DND-41 (cell line): Measurements from ENCODE around the gene ALDH1L1.

ENCODE experiments used
- ATAC-seq: fragments of 200-7000 bp; cut with Tn5 transposase; 3 replicates; pipeline ENCODE4 v1.9.1; 2021; ENCODE audit warnings: low read depth; ENCODE audit not compliant: insufficient read depth
- DNase-seq: peaks from one replicate; pipeline ENCODE4 v3.0.0-alpha.2; 2020
- H2AFZ ChIP-seq: 2 replicates; pipeline ENCODE4 v1.6.0; 2012; ENCODE audit warnings: low read depth, low read length
- H3K27ac ChIP-seq: 2 replicates; pipeline ENCODE4 v1.5.1; 2012; ENCODE audit warnings: low read length, inconsistent platforms
- H3K27me3 ChIP-seq: fragments of 200-600 bp; sonication (generic); 2 replicates; pipeline ENCODE4 v1.6.0; 2012; ENCODE audit warnings: low read length, mild to moderate bottlenecking, inconsistent platforms; ENCODE audit not compliant: insufficient read depth, poor library complexity
- H3K36me3 ChIP-seq: 2 replicates; pipeline ENCODE4 v1.5.1; 2012; ENCODE audit warnings: low read length, inconsistent platforms; ENCODE audit not compliant: insufficient read depth
- H3K4me1 ChIP-seq: 2 replicates; pipeline ENCODE4 v1.5.1; 2012; ENCODE audit warnings: mild to moderate bottlenecking, low read length; ENCODE audit not compliant: insufficient read depth
- H3K4me2 ChIP-seq: 2 replicates; pipeline ENCODE4 v1.6.0; 2012; ENCODE audit warnings: mild to moderate bottlenecking, moderate library complexity, low read length, inconsistent platforms; ENCODE audit not compliant: insufficient read depth
- H3K4me3 ChIP-seq, 2 experiments: fragments of 200-600 bp in 1 of 2; shearing (Covaris generic) in 1 of 2; 2 replicates each; pipeline ENCODE4 v1.5.1; 2012 to 2016; ENCODE audit warnings: inconsistent platforms in 2 of 2, low read length in 2 of 2, mild to moderate bottlenecking in 2 of 2, low read depth in 1 of 2, moderate library complexity in 1 of 2
- H3K79me2 ChIP-seq: 2 replicates; pipeline ENCODE4 v1.6.0; 2012; ENCODE audit warnings: low read length, inconsistent platforms; ENCODE audit not compliant: insufficient read depth
- H3K9ac ChIP-seq: 2 replicates; pipeline ENCODE4 v1.6.0; 2012; ENCODE audit warnings: low read depth, mild to moderate bottlenecking, inconsistent platforms, low read length, moderate library complexity
- H3K9me3 ChIP-seq: 2 replicates; pipeline ENCODE4 v1.5.1; 2012; ENCODE audit warnings: low read length, moderate library complexity, mild to moderate bottlenecking, inconsistent platforms; ENCODE audit not compliant: insufficient read depth, severe bottlenecking
- H4K20me1 ChIP-seq: 2 replicates; pipeline ENCODE4 v1.6.0; 2012; ENCODE audit warnings: low read length; ENCODE audit not compliant: insufficient read depth
- EZH2 ChIP-seq: IDR thresholded peaks from 3 replicates; pipeline ENCODE4 v1.6.1; 2012; ENCODE audit warnings: borderline replicate concordance, low read depth, mild to moderate bottlenecking, moderate library complexity, low read length, inconsistent platforms; ENCODE audit not compliant: severe bottlenecking
- TF ChIP-seq, protein P1 (sequence below): IDR thresholded peaks from 2 replicates; pipeline ENCODE4 v1.5.1; 2012; ENCODE audit warnings: borderline replicate concordance, low read length, moderate library complexity, mild to moderate bottlenecking; ENCODE audit not compliant: poor library complexity, severe bottlenecking; ENCODE audit errors: extremely low read depth

ALDH1L1 gene

DNA sequence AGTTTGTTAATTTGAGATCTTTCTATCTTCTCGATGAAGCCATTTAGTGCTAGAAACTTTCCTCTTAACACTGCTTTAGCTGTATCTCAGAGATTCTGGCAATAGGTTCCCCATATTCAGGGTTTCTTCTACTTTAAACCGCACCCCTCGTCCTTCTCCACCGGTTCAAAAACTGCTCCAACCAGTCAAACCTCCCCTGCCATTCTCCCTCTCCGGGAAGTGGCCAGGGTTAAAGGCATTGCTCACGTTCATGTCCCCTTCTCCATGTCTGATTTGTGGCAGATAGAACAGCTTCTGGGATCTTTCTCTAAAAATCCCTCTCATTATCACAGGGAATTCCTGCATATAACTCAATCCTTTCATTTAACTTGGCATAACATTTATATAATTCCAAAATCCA is 14.4 kb downstream of the ALDH1L1 start:
- Histone ChIP-seq H3K4me3 (no peak overlapping the region), H3K27ac (no peak overlapping the region), H3K36me3 (no peaks in the 10 kb centered on the region), H3K27me3 (no peaks in the 10 kb centered on the region), H3K4me2 (no peak overlapping the region), H2AFZ (no peak overlapping the region), H4K20me1 (no peaks in the 10 kb centered on the region), H3K9ac (no peak overlapping the region), H3K4me1 (no peaks in the 10 kb centered on the region), H3K79me2 (no peaks in the 10 kb centered on the region), H3K9me3 (no peaks in the 10 kb centered on the region)
- DNase-seq (no peak), ATAC-seq (no peak)
- TF ChIP-seq, protein P1, sequence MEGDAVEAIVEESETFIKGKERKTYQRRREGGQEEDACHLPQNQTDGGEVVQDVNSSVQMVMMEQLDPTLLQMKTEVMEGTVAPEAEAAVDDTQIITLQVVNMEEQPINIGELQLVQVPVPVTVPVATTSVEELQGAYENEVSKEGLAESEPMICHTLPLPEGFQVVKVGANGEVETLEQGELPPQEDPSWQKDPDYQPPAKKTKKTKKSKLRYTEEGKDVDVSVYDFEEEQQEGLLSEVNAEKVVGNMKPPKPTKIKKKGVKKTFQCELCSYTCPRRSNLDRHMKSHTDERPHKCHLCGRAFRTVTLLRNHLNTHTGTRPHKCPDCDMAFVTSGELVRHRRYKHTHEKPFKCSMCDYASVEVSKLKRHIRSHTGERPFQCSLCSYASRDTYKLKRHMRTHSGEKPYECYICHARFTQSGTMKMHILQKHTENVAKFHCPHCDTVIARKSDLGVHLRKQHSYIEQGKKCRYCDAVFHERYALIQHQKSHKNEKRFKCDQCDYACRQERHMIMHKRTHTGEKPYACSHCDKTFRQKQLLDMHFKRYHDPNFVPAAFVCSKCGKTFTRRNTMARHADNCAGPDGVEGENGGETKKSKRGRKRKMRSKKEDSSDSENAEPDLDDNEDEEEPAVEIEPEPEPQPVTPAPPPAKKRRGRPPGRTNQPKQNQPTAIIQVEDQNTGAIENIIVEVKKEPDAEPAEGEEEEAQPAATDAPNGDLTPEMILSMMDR: no peak
- no peak for TF ChIP-seq EZH2

DNA sequence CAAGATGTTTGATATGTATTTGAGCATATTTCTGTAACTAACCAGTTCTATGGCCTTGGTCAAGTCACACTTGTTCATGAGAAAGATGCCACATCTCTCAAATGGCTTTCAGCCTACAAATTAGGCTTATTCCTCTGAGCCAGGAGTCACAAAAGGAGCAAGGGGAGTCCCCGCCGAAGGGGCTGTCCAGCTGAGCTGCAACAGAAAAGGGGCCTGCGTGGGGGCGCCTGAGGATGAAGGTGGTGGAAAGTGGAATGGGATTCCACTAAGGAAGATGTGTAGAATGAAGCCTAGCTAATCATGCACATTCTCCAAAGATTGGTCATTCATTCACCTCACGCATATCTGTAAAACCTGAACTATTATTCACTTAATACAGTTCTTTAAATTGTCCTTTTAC is 19.1 kb downstream of the ALDH1L1 start:
- H3K79me2 ChIP-seq: no peaks in the 10 kb centered on the region
- H3K36me3 ChIP-seq: no peaks in the 10 kb centered on the region
- no peak overlapping the region for H3K27ac ChIP-seq
- no peaks in the 10 kb centered on the region for H4K20me1 ChIP-seq
- no peak overlapping the region for H3K9ac ChIP-seq
- H2AFZ ChIP-seq: no peak overlapping the region
- ATAC-seq: no peak
- no peak overlapping the region for H3K4me2 ChIP-seq
- no peak overlapping the region for H3K4me3 ChIP-seq
- H3K4me1 ChIP-seq: no peaks in the 10 kb centered on the region
- no peak for TF ChIP-seq EZH2
- TF ChIP-seq, protein P1: no peak
- no peaks in the 10 kb centered on the region for H3K9me3 ChIP-seq
- DNase-seq: no peak
- H3K27me3 ChIP-seq: no peaks in the 10 kb centered on the region

DNA sequence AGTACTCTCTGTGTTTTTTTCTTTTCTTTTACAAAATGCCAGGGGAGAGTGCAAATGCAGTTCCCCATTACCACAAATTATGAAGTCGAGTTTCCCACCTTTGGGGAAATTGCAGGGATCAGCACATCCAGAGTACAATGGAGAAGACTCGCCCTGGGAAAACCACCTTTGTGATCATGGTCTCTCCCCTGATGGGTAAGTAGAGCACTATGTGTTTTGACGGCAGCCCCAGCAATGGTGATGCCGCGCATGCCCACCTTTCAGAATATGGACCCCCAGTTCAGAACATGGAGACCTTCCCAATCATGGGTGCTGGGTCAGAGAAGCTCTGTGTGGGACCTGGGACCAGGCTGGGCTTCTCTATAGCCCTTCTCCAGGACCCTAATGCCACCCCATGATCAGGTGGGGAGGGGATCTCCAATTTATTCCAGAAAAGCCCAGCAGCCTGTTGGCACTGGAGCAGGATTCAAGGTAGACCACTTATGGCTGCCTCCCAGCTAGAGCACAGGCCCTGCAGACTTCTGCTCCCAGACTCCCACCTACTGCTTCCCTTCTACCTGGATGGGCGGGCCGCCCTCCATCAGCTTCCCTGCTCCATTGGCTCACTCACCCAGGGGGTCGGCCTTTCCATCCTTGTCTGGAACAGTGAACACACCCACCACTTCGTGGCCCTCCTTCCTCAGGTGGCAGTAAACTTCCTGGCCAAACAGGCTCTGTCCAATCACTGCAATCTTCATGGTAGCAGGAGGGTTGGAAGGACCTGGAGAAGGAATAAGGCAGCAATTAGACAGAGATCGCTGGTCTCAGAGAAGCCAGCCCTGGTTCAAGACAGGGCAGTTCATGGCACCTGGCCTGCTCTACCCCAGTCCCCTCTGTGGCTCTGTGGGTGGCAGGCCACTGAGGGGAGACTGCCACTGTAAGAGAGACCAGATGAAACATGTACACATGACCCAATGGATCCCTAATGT is 19.9 kb downstream of the ALDH1L1 start:
- H4K20me1 ChIP-seq: no peaks in the 10 kb centered on the region
- no peaks in the 10 kb centered on the region for H3K9me3 ChIP-seq
- H3K27me3 ChIP-seq: no peaks in the 10 kb centered on the region
- no peaks in the 10 kb centered on the region for H3K36me3 ChIP-seq
- H3K9ac ChIP-seq: no peak overlapping the region
- H3K79me2 ChIP-seq: no peaks in the 10 kb centered on the region
- H3K27ac ChIP-seq: no peak overlapping the region
- no peak overlapping the region for H3K4me2 ChIP-seq
- DNase-seq: no peak
- no peak for ATAC-seq
- TF ChIP-seq, protein P1: no peak
- TF ChIP-seq EZH2: no peak
- no peak overlapping the region for H2AFZ ChIP-seq
- no peaks in the 10 kb centered on the region for H3K4me1 ChIP-seq
- H3K4me3 ChIP-seq: no peak overlapping the region
